Measurements from ENCODE around the gene ABCF3. TPM values are rescaled to one million over a fixed set of nuclear protein-coding genes. Genes with fewer than 3 reads are reported as not detected.
A peak's percentile ranks its signal among the peaks of the same experiment; 100 is the strongest.

ABCF3 gene
- total RNA-seq, result 10 to 100 TPM; 41.8 to 46.1 TPM

- WGBS, 2 donors, result 0 to 1% methylated on average over 42 to 45 of the region's 45 CpGs
- Histone ChIP-seq H3K4me1 (peaks cover 21% of the 10 kb centered on the region), H3K4me3 (peak within 1 kb of the TSS; percentile 31 to 91), H3K9me3 (no peaks in the 10 kb centered on the region), H3K36me3 (replicated peaks in 1 of 2; ENCODE audit: insufficient read depth in 1 of 2, low read depth in 2 of 2) (peaks cover 16 to 44% of the 10 kb centered on the region in 2 donors), H3K27me3 (no peaks in the 10 kb centered on the region), H3K27ac (peak within 1 kb of the TSS; percentile 69 to 84 (median 81))
- TF ChIP-seq CTCF (IDR thresholded peaks at IDR 0.05) (no peak), POLR2A (IDR thresholded peaks at IDR 0.05) (peak; percentile 39 to 89 (median 79))
- intact Hi-C loops (cut with DNase I), result no loop called here
- peak; percentile 18 for ATAC-seq
- DNase-seq, result peak in 2 of 4 donors; percentile 55 to 58
Observed at GRCh38 chr3:184186184-184186901, at the start of gene ABCF3. Gene ABCF3 (plus strand): TSS chr3:184186199. CDS start chr3:184186208, 9 bp downstream.

- intact Hi-C loops (cut with DNase I), result no loop called here
- peaks cover 10 to 34% of the 10 kb centered on the region in 2 donors for H3K36me3 ChIP-seq (replicated peaks in 1 of 2; ENCODE audit: insufficient read depth in 1 of 2, low read depth in 2 of 2)
- ATAC-seq, result no peak
Observed at GRCh38 chr3:184140436-184140835, 45.6 kb upstream of the ABCF3 start.

GRCh38 chr3:184142199-184142598 lies 43.8 kb upstream of the ABCF3 start:
- H3K27me3 ChIP-seq, result no peaks in the 10 kb centered on the region
- peaks cover 10 to 34% of the 10 kb centered on the region in 2 donors for H3K36me3 ChIP-seq (replicated peaks in 1 of 2; ENCODE audit: insufficient read depth in 1 of 2, low read depth in 2 of 2)
- intact Hi-C loops (cut with DNase I), result no loop called here
- 85 to 90% methylated on average over 7 of the region's 7 CpGs for WGBS, 2 donors
- H3K4me1 ChIP-seq, result peaks cover 12% of the 10 kb centered on the region
- no peaks in the 10 kb centered on the region for H3K9me3 ChIP-seq
- no peak for ATAC-seq
- no peak overlapping the region for H3K4me3 ChIP-seq
- no peak for TF ChIP-seq POLR2A (IDR thresholded peaks at IDR 0.05)
- TF ChIP-seq CTCF (IDR thresholded peaks at IDR 0.05), result no peak
- DNase-seq, result no peak
- no peak overlapping the region for H3K27ac ChIP-seq

More at GRCh38 chr3:184140436-184140835, 45.6 kb upstream of the ABCF3 start:
- no peak for DNase-seq
- no peaks in the 10 kb centered on the region for H3K9me3 ChIP-seq
- H3K4me1 ChIP-seq, result peaks cover 26% of the 10 kb centered on the region
- TF ChIP-seq POLR2A (IDR thresholded peaks at IDR 0.05), result no peak
- TF ChIP-seq CTCF (IDR thresholded peaks at IDR 0.05), result no peak
- WGBS, 2 donors, result 83 to 91% methylated on average over 10 of the region's 10 CpGs
- no peaks in the 10 kb centered on the region for H3K27me3 ChIP-seq
- H3K4me3 ChIP-seq, result no peak overlapping the region
- H3K27ac ChIP-seq, result no peak overlapping the region

- no peak overlapping the region for H3K27ac ChIP-seq
- intact Hi-C loops (cut with DNase I), result no loop called here
- ATAC-seq (no peak), DNase-seq (no peak)
- H3K9me3 ChIP-seq, result no peaks in the 10 kb centered on the region
- TF ChIP-seq CTCF (IDR thresholded peaks at IDR 0.05), result no peak
- TF ChIP-seq POLR2A (IDR thresholded peaks at IDR 0.05), result no peak
- H3K27me3 ChIP-seq, result no peaks in the 10 kb centered on the region
- 78 to 88% methylated on average over 3 of the region's 3 CpGs for WGBS, 2 donors
- H3K36me3 ChIP-seq (replicated peaks in 1 of 2; ENCODE audit: insufficient read depth in 1 of 2, low read depth in 2 of 2), result peaks cover 10 to 34% of the 10 kb centered on the region in 2 donors
- H3K4me1 ChIP-seq, result peaks cover 11% of the 10 kb centered on the region
- H3K4me3 ChIP-seq, result no peak overlapping the region
Observed at GRCh38 chr3:184143327-184143726, 42.7 kb upstream of the ABCF3 start.

GRCh38 chr3:184144505-184144904 lies 41.5 kb upstream of the ABCF3 start:
- H3K27me3 ChIP-seq, result no peaks in the 10 kb centered on the region
- no peaks in the 10 kb centered on the region for H3K9me3 ChIP-seq
- peaks cover 10 to 34% of the 10 kb centered on the region in 2 donors for H3K36me3 ChIP-seq (replicated peaks in 1 of 2; ENCODE audit: insufficient read depth in 1 of 2, low read depth in 2 of 2)
- ATAC-seq (no peak), DNase-seq (no peak)
- WGBS, 2 donors, result 60 to 62% methylated on average over 5 of the region's 5 CpGs
- peaks cover 11% of the 10 kb centered on the region for H3K4me1 ChIP-seq
- TF ChIP-seq CTCF (IDR thresholded peaks at IDR 0.05) (no peak), POLR2A (IDR thresholded peaks at IDR 0.05) (no peak)
- no peak overlapping the region for H3K27ac ChIP-seq
- intact Hi-C loops (cut with DNase I), result no loop called here
- H3K4me3 ChIP-seq, result no peak overlapping the region
